T-cell (primary cell): Measurements from ENCODE around the gene DHX36. TPM values are rescaled to one million over a fixed set of nuclear protein-coding genes. Genes with fewer than 3 reads are reported as not detected.

ENCODE experiments used
- ATAC-seq, 4 experiments: fragments of 200-7000 bp in 3 of 4; fragments of 150-1000 bp in 1 of 4; cut with Tn5 transposase; replicated peaks in 1 of 4; 1 replicate in 3 of 4; 2 replicates in 1 of 4; pipeline ENCODE4 v1.10.0; 2021; ENCODE audit warnings: moderate library complexity in 3 of 4, mild to moderate bottlenecking in 2 of 4, moderate number of reproducible peaks in 1 of 4
- CTCF ChIA-PET, 2 donors: fragments of 300-600 bp; sonication (Branson Sonifier 250); formaldehyde crosslinking; loops; one replicate each; lab custom pipeline; 2022; ENCODE audit warnings: antibody characterized with exemption in 2 of 2; lab: Charles Lee
- POLR2A ChIA-PET, 2 donors: fragments of 300-600 bp; sonication (Branson Sonifier 250); formaldehyde crosslinking; loops; one replicate each; lab custom pipeline; 2022; ENCODE audit warnings: antibody characterized with exemption in 2 of 2; lab: Charles Lee
- DNase-seq, 35 experiments: peaks; one replicate each; pipeline versions ENCODE4 v3.0.0 to v3.0.0-alpha.2; 2013 to 2023
- H3K27ac ChIP-seq: one replicate; pipeline ENCODE4 v1.5.1; 2013; ENCODE audit warnings: low read length
- H3K27me3 ChIP-seq, 2 experiments: replicated peaks in 1 of 2; 1 replicate in 1 of 2; 2 replicates in 1 of 2; pipeline versions ENCODE4 v1.6.1 to v1.7.0; 2013; ENCODE audit warnings: low read length in 1 of 2, mixed read lengths in 1 of 2; ENCODE audit not compliant: control insufficient read depth in 2 of 2, insufficient read depth in 2 of 2; ENCODE audit errors: extremely low read depth in 1 of 2
- H3K36me3 ChIP-seq, 2 donors: 1 replicate in 1 of 2; 2 replicates in 1 of 2; pipeline versions ENCODE4 v1.6.1 to v1.7.0; 2013; ENCODE audit warnings: low read length in 1 of 2; ENCODE audit not compliant: control insufficient read depth in 2 of 2, insufficient read depth in 1 of 2; ENCODE audit errors: extremely low read depth in 1 of 2
- H3K4me1 ChIP-seq, 2 experiments: 1 replicate in 1 of 2; 2 replicates in 1 of 2; pipeline versions ENCODE4 v1.6.1 to v1.7.0; 2013; ENCODE audit warnings: low read length in 2 of 2, mixed read lengths in 1 of 2; ENCODE audit not compliant: insufficient read depth in 2 of 2, control insufficient read depth in 1 of 2; ENCODE audit errors: extremely low read depth in 1 of 2
- H3K4me3 ChIP-seq, 2 donors: 1 replicate in 1 of 2; 2 replicates in 1 of 2; pipeline versions ENCODE4 v1.5.1 to v1.7.0; 2013; ENCODE audit warnings: mild to moderate bottlenecking in 2 of 2, low read length in 1 of 2, moderate library complexity in 1 of 2; ENCODE audit not compliant: control insufficient read depth in 1 of 2; ENCODE audit errors: extremely low read depth in 1 of 2
- H3K9me3 ChIP-seq: 2 replicates; pipeline ENCODE4 v1.7.0; 2013
- H3K27ac Mint-ChIP-seq, 2 donors: one replicate each; pipeline ENCODE4 v1.8.0; 2020 to 2021; ENCODE audit warnings: mild to moderate bottlenecking in 2 of 2, mixed read lengths in 2 of 2
- H3K27me3 Mint-ChIP-seq, 2 donors: one replicate each; pipeline ENCODE4 v1.8.0; 2021 to 2022; ENCODE audit warnings: mixed read lengths in 2 of 2
- H3K36me3 Mint-ChIP-seq: one replicate; pipeline ENCODE4 v1.8.0; 2021; ENCODE audit warnings: mixed read lengths
- H3K4me1 Mint-ChIP-seq, 3 donors: one replicate each; pipeline ENCODE4 v1.8.0; 2020 to 2022; ENCODE audit warnings: mixed read lengths in 3 of 3, mild to moderate bottlenecking in 1 of 3
- H3K4me3 Mint-ChIP-seq, 3 donors: one replicate each; pipeline ENCODE4 v1.8.0; 2020 to 2022; ENCODE audit warnings: mild to moderate bottlenecking in 3 of 3, mixed read lengths in 3 of 3, moderate library complexity in 3 of 3
- H3K9me3 Mint-ChIP-seq, 3 donors: one replicate each; pipeline ENCODE4 v1.8.0; 2020 to 2022; ENCODE audit warnings: mixed read lengths in 3 of 3
- WGBS: methylation state at CpG from one replicate; pipeline ENCODE4 v1.1.5; 2013; ENCODE audit warnings: missing lambda C conversion rate; ENCODE audit not compliant: insufficient coverage; 5-methylcytosine and 5-hydroxymethylcytosine counted together
- total RNA-seq, 35 experiments: library from RNA in 6 of 35; stranded (reverse) in 6 of 35; fragments of 120-200 nt in 1 of 35; gene quantifications; one replicate each; pipeline versions ENCODE4 v1.2.1 to v1.2.4 and lab custom pipeline; 2013 to 2026

Gene DHX36
- total RNA-seq, 5 donors from 2014 or later (not counting 1 experiment from before 2014, with no cell fraction given): 70.3 to 104 (median 76.8) TPM

- H3K4me1 Mint-ChIP-seq: peaks cover 6 to 18% (median 16%) of the 10 kb centered on the region in 3 donors
- H3K9me3 ChIP-seq: no peaks in the 10 kb centered on the region
- H3K27ac Mint-ChIP-seq: peak overlapping the region; percentile 32 to 41
- H3K27ac ChIP-seq: no peak overlapping the region
- 14% methylated on average over 1 of the region's 5 CpGs for WGBS
- peaks cover 0 to 35% of the 10 kb centered on the region in 2 donors for H3K36me3 ChIP-seq
- DNase-seq: no peak
- peaks cover 44% of the 10 kb centered on the region for H3K36me3 Mint-ChIP-seq
- peak overlapping the region in 1 of 3 donors; percentile 10 for H3K4me3 Mint-ChIP-seq
- H3K4me1 ChIP-seq: peaks cover 15 to 39% of the 10 kb centered on the region in 2 experiments
- CTCF ChIA-PET: no interaction called here
- no peaks in the 10 kb centered on the region for H3K9me3 Mint-ChIP-seq
- ATAC-seq: no peak
- no peaks in the 10 kb centered on the region for H3K27me3 ChIP-seq
- H3K27me3 Mint-ChIP-seq: no peaks in the 10 kb centered on the region
- H3K4me3 ChIP-seq: no peak overlapping the region
- POLR2A ChIA-PET: interaction anchor here in 1 of 2 donors (0.6 kb wide), 1 partner anchor 1611 kb away, joined by 6 read pairs; no protein-coding TSS in a partner anchor
Measured at GRCh38 chr3:154316974-154317767, 7.1 kb downstream of the DHX36 start.

DNA sequence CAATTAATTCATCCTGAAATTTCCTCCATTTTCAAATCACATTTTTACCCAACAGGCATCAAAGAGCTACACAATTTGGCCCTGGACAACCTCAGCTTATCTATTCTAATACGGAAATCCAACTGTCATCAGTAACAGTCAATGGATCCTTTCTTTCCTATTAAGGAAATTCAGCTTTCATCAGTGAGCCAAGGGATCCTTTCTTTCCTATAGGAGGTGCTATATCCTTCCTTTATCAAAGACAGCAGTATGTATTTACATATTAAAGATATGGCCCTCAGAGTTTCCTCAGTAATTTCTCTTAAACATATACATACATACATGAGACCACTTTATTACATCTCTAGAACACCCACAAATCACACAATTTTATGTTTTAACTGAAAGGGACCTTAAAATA is 10.1 kb downstream of the DHX36 start:
- peaks cover 0 to 19% of the 10 kb centered on the region in 2 experiments for H3K4me1 ChIP-seq
- H3K27ac ChIP-seq: no peak overlapping the region
- no peak overlapping the region for H3K4me3 Mint-ChIP-seq
- H3K4me1 Mint-ChIP-seq: peaks cover 10 to 22% (median 19%) of the 10 kb centered on the region in 3 donors
- no peak overlapping the region for H3K27ac Mint-ChIP-seq
- WGBS: 100% methylated on average over 1 of the region's 1 CpG
- H3K27me3 Mint-ChIP-seq: no peaks in the 10 kb centered on the region
- no peak for DNase-seq
- peaks cover 0 to 42% of the 10 kb centered on the region in 2 donors for H3K36me3 ChIP-seq
- H3K36me3 Mint-ChIP-seq: peaks cover 49% of the 10 kb centered on the region
- H3K9me3 ChIP-seq: no peaks in the 10 kb centered on the region
- H3K9me3 Mint-ChIP-seq: no peaks in the 10 kb centered on the region
- H3K4me3 ChIP-seq: no peak overlapping the region
- no peak for ATAC-seq
- ChIA-PET POLR2A (interaction anchor here in 1 of 2 donors (1.4 kb wide), 1 partner anchor 11 kb away, joined by 4 read pairs; no protein-coding TSS in a partner anchor), CTCF (interaction anchor here in 1 of 2 donors (1.1 to 1.7 kb wide), 3 partner anchors 11 to 15 kb away, joined by 3 read pairs; no protein-coding TSS in a partner anchor)
- no peaks in the 10 kb centered on the region for H3K27me3 ChIP-seq

GRCh38 chr3:154310840-154311239 is 13.4 kb downstream of the DHX36 start:
- H3K9me3 Mint-ChIP-seq: no peaks in the 10 kb centered on the region
- Histone ChIP-seq H3K27ac (no peak overlapping the region), H3K4me3 (no peak overlapping the region), H3K9me3 (no peaks in the 10 kb centered on the region), H3K36me3 (peaks cover 10 to 63% of the 10 kb centered on the region in 2 donors), H3K27me3 (no peaks in the 10 kb centered on the region), H3K4me1 (peaks cover 0 to 3% of the 10 kb centered on the region in 2 experiments)
- ATAC-seq (no peak), DNase-seq (no peak)
- ChIA-PET POLR2A (interaction anchor here in 1 of 2 donors (0.6 kb wide), 1 partner anchor 1147 kb away, joined by 3 read pairs; no protein-coding TSS in a partner anchor), CTCF (interaction anchor here in 1 of 2 donors (1.0 kb wide), 1 partner anchor 11 kb away, joined by 4 read pairs; no protein-coding TSS in a partner anchor)
- H3K4me1 Mint-ChIP-seq: peaks cover 25 to 35% (median 30%) of the 10 kb centered on the region in 3 donors
- peaks cover 60% of the 10 kb centered on the region for H3K36me3 Mint-ChIP-seq
- H3K27me3 Mint-ChIP-seq: no peaks in the 10 kb centered on the region
- H3K27ac Mint-ChIP-seq: no peak overlapping the region
- H3K4me3 Mint-ChIP-seq: no peak overlapping the region

DNA sequence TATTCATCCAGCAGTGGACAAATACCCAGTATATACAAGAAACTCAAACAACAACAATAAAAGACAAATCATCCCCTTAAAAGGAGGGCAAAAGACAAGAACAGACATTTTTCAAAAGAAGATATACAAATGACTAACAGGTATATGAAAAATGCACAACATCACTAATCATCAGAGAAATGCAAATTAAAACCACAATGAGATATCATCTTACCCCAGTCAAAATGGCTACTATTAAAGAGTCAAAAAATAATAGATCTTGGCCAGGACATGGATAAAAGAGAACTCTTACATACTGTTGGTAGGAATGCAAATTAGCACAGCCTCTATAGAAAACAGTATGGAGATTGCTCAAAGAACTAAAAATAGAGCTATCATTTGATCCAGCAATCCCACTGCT is 16.9 kb downstream of the DHX36 start:
- Mint-ChIP-seq H3K36me3 (peaks cover 51% of the 10 kb centered on the region), H3K4me3 (no peak overlapping the region), H3K27me3 (no peaks in the 10 kb centered on the region), H3K9me3 (no peaks in the 10 kb centered on the region), H3K4me1 (peaks cover 13 to 25% (median 19%) of the 10 kb centered on the region in 3 donors), H3K27ac (peak overlapping the region; percentile 0 to 29)
- H3K4me3 ChIP-seq: no peak overlapping the region
- H3K9me3 ChIP-seq: no peaks in the 10 kb centered on the region
- no peaks in the 10 kb centered on the region for H3K27me3 ChIP-seq
- POLR2A ChIA-PET: no interaction called here
- ATAC-seq (no peak), DNase-seq (no peak)
- H3K4me1 ChIP-seq: peaks cover 0 to 3% of the 10 kb centered on the region in 2 experiments
- no peak overlapping the region for H3K27ac ChIP-seq
- H3K36me3 ChIP-seq: peaks cover 13 to 70% of the 10 kb centered on the region in 2 donors
- CTCF ChIA-PET: no interaction called here

GRCh38 chr3:154304936-154305335 is 19.4 kb downstream of the DHX36 start:
- CTCF ChIA-PET: no interaction called here

GRCh38 chr3:154304116-154304786 is 20.0 kb downstream of the DHX36 start:
- DNase-seq (no peak), ATAC-seq (no peak)
- no peak overlapping the region for H3K27ac Mint-ChIP-seq
- no peak overlapping the region for H3K27ac ChIP-seq
- H3K9me3 Mint-ChIP-seq: no peaks in the 10 kb centered on the region
- H3K4me1 Mint-ChIP-seq: peaks cover 11 to 22% (median 14%) of the 10 kb centered on the region in 3 donors
- no peaks in the 10 kb centered on the region for H3K9me3 ChIP-seq
- no peaks in the 10 kb centered on the region for H3K27me3 ChIP-seq
- no peak overlapping the region for H3K4me3 Mint-ChIP-seq
- CTCF ChIA-PET: no interaction called here
- H3K36me3 ChIP-seq: peaks cover 13 to 78% of the 10 kb centered on the region in 2 donors
- H3K27me3 Mint-ChIP-seq: no peaks in the 10 kb centered on the region
- H3K4me3 ChIP-seq: no peak overlapping the region
- POLR2A ChIA-PET: interaction anchor here in 1 of 2 donors (0.5 kb wide), 1 partner anchor 18 kb away, joined by 3 read pairs; no protein-coding TSS in a partner anchor
- H3K36me3 Mint-ChIP-seq: peaks cover 62% of the 10 kb centered on the region
- peaks cover 0 to 3% of the 10 kb centered on the region in 2 experiments for H3K4me1 ChIP-seq

More at GRCh38 chr3:154304936-154305335, 19.4 kb downstream of the DHX36 start:
- Mint-ChIP-seq H3K27ac (no peak overlapping the region), H3K4me3 (no peak overlapping the region), H3K36me3 (peaks cover 66% of the 10 kb centered on the region), H3K27me3 (no peaks in the 10 kb centered on the region), H3K9me3 (no peaks in the 10 kb centered on the region), H3K4me1 (peaks cover 11 to 25% (median 17%) of the 10 kb centered on the region in 3 donors)
- Histone ChIP-seq H3K4me3 (no peak overlapping the region), H3K9me3 (no peaks in the 10 kb centered on the region), H3K27ac (no peak overlapping the region), H3K4me1 (peaks cover 0 to 3% of the 10 kb centered on the region in 2 experiments), H3K27me3 (no peaks in the 10 kb centered on the region), H3K36me3 (peaks cover 13 to 78% of the 10 kb centered on the region in 2 donors)
- ATAC-seq (no peak), DNase-seq (no peak)
- POLR2A ChIA-PET: no interaction called here
- WGBS: no CpG with 5 or more reads among the region's 3 CpGs
